Sigmoid colon (tissue), 4 donors: ENCODE measurements around the gene JOSD1.

Source experiments
- CTCF ChIP-seq, 4 experiments: fragments of 450-650 bp in 3 of 4; fragments of 200-600 bp in 1 of 4; IDR thresholded peaks; one replicate each; pipeline ENCODE4 v1.5.1; 2016 to 2019; ENCODE audit warnings: antibody characterized with exemption in 4 of 4, mild to moderate bottlenecking in 3 of 4, moderate library complexity in 2 of 4
- POLR2A ChIP-seq, 2 donors: fragments of 450-650 bp; IDR thresholded peaks; one replicate each; pipeline ENCODE4 v1.6.1; 2016; ENCODE audit warnings: antibody characterized with exemption in 2 of 2, mild to moderate bottlenecking in 2 of 2, moderate library complexity in 2 of 2
- POLR2AphosphoS5 ChIP-seq, 4 donors: sonication (generic); formaldehyde crosslinking; IDR thresholded peaks; one replicate each; pipeline ENCODE4 v1.6.1; 2017; ENCODE audit warnings: antibody characterized with exemption in 4 of 4

GRCh38 chr22:38696606-38697424, 3.9 kb downstream of the JOSD1 start:
- no peak for TF ChIP-seq CTCF (IDR thresholded peaks at IDR 0.05)
- no peak for TF ChIP-seq POLR2AphosphoS5 (IDR thresholded peaks at IDR 0.05)
- no peak for TF ChIP-seq POLR2A (IDR thresholded peaks at IDR 0.05)
